ENCODE data around the gene BRIP1. TPM values are rescaled to one million over a fixed set of nuclear protein-coding genes. Genes with fewer than 3 reads are reported as not detected.

BRIP1 gene
- total RNA-seq, 2 experiments from 2014 or later, result 1.0 to 1.9 TPM

DNA sequence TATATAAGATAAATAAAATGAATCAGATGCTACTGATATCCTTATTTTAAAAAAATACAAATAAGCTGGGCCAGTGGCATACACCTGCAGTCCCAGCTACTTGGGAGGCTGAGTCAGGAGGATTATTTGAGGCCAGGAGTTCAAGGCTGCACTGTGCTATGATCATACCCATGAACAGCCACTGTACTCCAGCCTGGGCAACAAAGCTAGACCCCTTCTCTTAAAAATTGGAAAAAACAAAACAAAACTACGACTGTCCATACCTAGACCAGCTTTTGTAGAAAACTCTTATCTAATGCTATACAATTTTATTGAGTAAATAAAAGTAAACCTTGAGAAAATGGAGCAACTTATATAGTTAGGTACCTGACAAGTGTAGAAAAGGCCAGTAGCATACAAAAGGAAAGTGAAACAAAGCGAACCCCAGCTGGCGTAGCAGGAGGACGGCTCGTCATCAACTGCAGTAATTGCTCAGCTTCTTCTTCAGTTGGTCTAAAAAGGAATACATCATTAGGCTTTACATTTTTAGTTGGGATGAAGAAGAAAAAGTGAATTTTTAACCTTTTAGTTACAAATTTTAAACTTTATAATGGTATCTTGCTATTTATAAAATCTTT, 40.9 kb upstream of the BRIP1 start:
- POLR2A ChIA-PET, result interaction anchor here (2.6 kb wide), 1 partner anchor 41 kb away, joined by 12 read pairs; the partner anchor contains the start of gene BRIP1
- no peaks in the 10 kb centered on the region for H3K9me3 Mint-ChIP-seq
- Histone ChIP-seq H3K27ac (ENCODE audit: low read depth in 1 of 2, low read length in 2 of 2) (peak overlapping the region in 1 of 2 donors; percentile 49), H3K36me3 (ENCODE audit: insufficient read depth, low read length) (peaks cover 44% of the 10 kb centered on the region), H3K27me3 (ENCODE audit: control insufficient read depth in 1 of 2, insufficient read depth in 2 of 2, low read length in 2 of 2) (no peaks in the 10 kb centered on the region), H3K4me3 (ENCODE audit: low read length) (peak overlapping the region; percentile 39), H3K4me1 (ENCODE audit: insufficient read depth, low read length) (peaks cover 5% of the 10 kb centered on the region), H3K9me3 (ENCODE audit: control insufficient read depth in 1 of 2, insufficient read depth in 1 of 2, low read length in 2 of 2) (no peaks in the 10 kb centered on the region)
- peak overlapping the region; percentile 77 for H3K4me3 Mint-ChIP-seq
- peaks cover 3% of the 10 kb centered on the region for H3K4me1 Mint-ChIP-seq (ENCODE audit: low read depth)
- CTCF ChIA-PET, result interaction anchor here (0.7 kb wide), 1 partner anchor 127 kb away, joined by 3 read pairs; no protein-coding TSS in a partner anchor
- peak; percentile 83 for ATAC-seq (ENCODE audit: poor library complexity)
- H3K27ac Mint-ChIP-seq, result peak overlapping the region; percentile 85
- TF ChIP-seq, protein P1, sequence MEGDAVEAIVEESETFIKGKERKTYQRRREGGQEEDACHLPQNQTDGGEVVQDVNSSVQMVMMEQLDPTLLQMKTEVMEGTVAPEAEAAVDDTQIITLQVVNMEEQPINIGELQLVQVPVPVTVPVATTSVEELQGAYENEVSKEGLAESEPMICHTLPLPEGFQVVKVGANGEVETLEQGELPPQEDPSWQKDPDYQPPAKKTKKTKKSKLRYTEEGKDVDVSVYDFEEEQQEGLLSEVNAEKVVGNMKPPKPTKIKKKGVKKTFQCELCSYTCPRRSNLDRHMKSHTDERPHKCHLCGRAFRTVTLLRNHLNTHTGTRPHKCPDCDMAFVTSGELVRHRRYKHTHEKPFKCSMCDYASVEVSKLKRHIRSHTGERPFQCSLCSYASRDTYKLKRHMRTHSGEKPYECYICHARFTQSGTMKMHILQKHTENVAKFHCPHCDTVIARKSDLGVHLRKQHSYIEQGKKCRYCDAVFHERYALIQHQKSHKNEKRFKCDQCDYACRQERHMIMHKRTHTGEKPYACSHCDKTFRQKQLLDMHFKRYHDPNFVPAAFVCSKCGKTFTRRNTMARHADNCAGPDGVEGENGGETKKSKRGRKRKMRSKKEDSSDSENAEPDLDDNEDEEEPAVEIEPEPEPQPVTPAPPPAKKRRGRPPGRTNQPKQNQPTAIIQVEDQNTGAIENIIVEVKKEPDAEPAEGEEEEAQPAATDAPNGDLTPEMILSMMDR (IDR thresholded peaks at IDR 0.05), result no peak
- H3K36me3 Mint-ChIP-seq (ENCODE audit: low read depth), result peaks cover 80% of the 10 kb centered on the region
- intact Hi-C loops (cut with DNase I, micrococcal nuclease), result no loop called here
- DNase-seq, result peak in 8 of 14 experiments; percentile 7 to 80 (median 30)
- no peaks in the 10 kb centered on the region for H3K27me3 Mint-ChIP-seq

DNA sequence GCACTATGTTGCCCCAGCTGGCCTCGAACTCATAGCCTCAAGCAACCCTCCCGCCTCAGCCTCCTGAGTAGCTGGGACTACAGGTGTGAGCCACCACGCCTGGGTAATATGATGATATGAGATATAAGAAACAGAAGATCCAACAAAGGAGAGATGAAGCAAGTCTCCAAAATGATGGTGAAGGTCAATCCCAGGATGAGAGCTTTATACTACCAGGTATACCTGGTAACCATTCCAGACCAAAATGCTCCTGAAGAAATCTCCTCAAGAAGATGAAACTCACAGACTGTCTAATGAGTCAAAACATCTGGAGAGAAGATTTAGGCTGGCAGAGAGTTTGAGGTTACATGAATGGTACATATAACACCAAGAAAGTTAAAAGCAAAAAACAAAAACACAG, 39.9 kb upstream of the BRIP1 start:
- intact Hi-C loops (cut with DNase I, micrococcal nuclease), result no loop called here
- peak overlapping the region; percentile 16 for H3K4me3 Mint-ChIP-seq
- peaks cover 5% of the 10 kb centered on the region for H3K4me1 ChIP-seq (ENCODE audit: insufficient read depth, low read length)
- H3K27ac ChIP-seq (ENCODE audit: low read depth in 1 of 2, low read length in 2 of 2), result no peak overlapping the region
- DNase-seq (no peak), ATAC-seq (ENCODE audit: poor library complexity) (no peak)
- H3K27ac Mint-ChIP-seq, result peak overlapping the region; percentile 85
- no peak overlapping the region for H3K4me3 ChIP-seq (ENCODE audit: low read length)
- H3K27me3 ChIP-seq (ENCODE audit: control insufficient read depth in 1 of 2, insufficient read depth in 2 of 2, low read length in 2 of 2), result no peaks in the 10 kb centered on the region
- TF ChIP-seq, protein P1 (IDR thresholded peaks at IDR 0.05), result no peak
- ChIA-PET POLR2A (no interaction called here), CTCF (no interaction called here)
- no peaks in the 10 kb centered on the region for H3K9me3 ChIP-seq (ENCODE audit: control insufficient read depth in 1 of 2, insufficient read depth in 1 of 2, low read length in 2 of 2)
- no peaks in the 10 kb centered on the region for H3K9me3 Mint-ChIP-seq
- peaks cover 3% of the 10 kb centered on the region for H3K4me1 Mint-ChIP-seq (ENCODE audit: low read depth)
- H3K27me3 Mint-ChIP-seq, result no peaks in the 10 kb centered on the region
- H3K36me3 Mint-ChIP-seq (ENCODE audit: low read depth), result peaks cover 84% of the 10 kb centered on the region
- H3K36me3 ChIP-seq (ENCODE audit: insufficient read depth, low read length), result peaks cover 50% of the 10 kb centered on the region

DNA sequence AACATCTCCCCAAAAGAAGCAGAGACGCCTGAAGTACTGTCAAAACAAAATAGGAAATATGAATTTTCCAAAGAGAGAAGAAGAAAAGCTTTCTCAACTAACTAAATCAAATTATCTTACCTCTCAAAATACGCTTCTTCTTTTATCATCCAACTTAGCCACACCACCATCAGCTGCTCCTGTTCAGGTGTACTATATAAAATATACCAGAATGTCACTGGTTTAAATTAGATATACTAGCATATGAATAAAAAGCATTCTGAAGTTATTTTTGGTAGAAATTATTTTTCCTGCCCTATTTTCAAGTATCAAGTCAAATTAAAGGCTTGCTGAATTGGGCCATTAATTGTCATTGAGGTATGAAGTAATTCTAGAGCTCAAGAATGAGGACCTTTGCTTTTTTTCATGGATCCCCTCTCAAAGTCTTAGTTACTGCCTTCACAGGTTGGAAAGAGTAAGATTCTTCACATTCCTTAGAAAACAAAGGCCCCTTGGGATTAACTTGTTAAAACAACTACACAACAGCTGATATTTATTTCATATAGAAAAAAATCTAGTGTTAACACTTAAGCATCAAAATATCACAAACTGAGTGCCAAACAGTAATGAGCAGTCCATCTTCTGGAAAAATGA, 34.3 kb upstream of the BRIP1 start:
- H3K27ac ChIP-seq (ENCODE audit: low read depth in 1 of 2, low read length in 2 of 2), result no peak overlapping the region
- TF ChIP-seq, protein P1 (IDR thresholded peaks at IDR 0.05), result no peak
- ChIA-PET POLR2A (no interaction called here), CTCF (no interaction called here)
- Mint-ChIP-seq H3K36me3 (ENCODE audit: low read depth) (peaks cover 87% of the 10 kb centered on the region), H3K9me3 (no peaks in the 10 kb centered on the region), H3K4me3 (no peak overlapping the region), H3K4me1 (ENCODE audit: low read depth) (no peaks in the 10 kb centered on the region), H3K27ac (no peak overlapping the region), H3K27me3 (no peaks in the 10 kb centered on the region)
- no peaks in the 10 kb centered on the region for H3K27me3 ChIP-seq (ENCODE audit: control insufficient read depth in 1 of 2, insufficient read depth in 2 of 2, low read length in 2 of 2)
- intact Hi-C loops (cut with DNase I, micrococcal nuclease), result no loop called here
- DNase-seq, result no peak
- H3K9me3 ChIP-seq (ENCODE audit: control insufficient read depth in 1 of 2, insufficient read depth in 1 of 2, low read length in 2 of 2), result no peaks in the 10 kb centered on the region
- H3K36me3 ChIP-seq (ENCODE audit: insufficient read depth, low read length), result peaks cover 45% of the 10 kb centered on the region
- no peak for ATAC-seq (ENCODE audit: poor library complexity)
- no peaks in the 10 kb centered on the region for H3K4me1 ChIP-seq (ENCODE audit: insufficient read depth, low read length)
- H3K4me3 ChIP-seq (ENCODE audit: low read length), result no peak overlapping the region

Data from CD4-positive, alpha-beta T cell (primary cell).